H9 (cell line): ENCODE results near the gene PRSS22. TPM values are rescaled to one million over a fixed set of nuclear protein-coding genes. Genes with fewer than 3 reads are reported as not detected.

ENCODE experiments used
- DNase-seq: peaks from one replicate; pipeline ENCODE4 v3.0.0-alpha.2; 2017
- H2AFZ ChIP-seq: one replicate; pipeline ENCODE4 v1.6.1; 2013; ENCODE audit warnings: mild to moderate bottlenecking, low read length, control low read depth, moderate library complexity
- H2AK5ac ChIP-seq: 2 replicates; pipeline ENCODE4 v1.6.1; 2013; ENCODE audit warnings: low read length, control low read depth, mixed read lengths; ENCODE audit not compliant: insufficient read length
- H2BK120ac ChIP-seq: one replicate; pipeline ENCODE4 v1.6.1; 2013; ENCODE audit warnings: low read depth, mild to moderate bottlenecking, low read length, control low read depth, inconsistent platforms; ENCODE audit not compliant: poor library complexity, severe bottlenecking
- H2BK12ac ChIP-seq: 2 replicates; pipeline ENCODE4 v1.6.1; 2013; ENCODE audit warnings: low read length, control low read depth, mixed read lengths, low read depth; ENCODE audit not compliant: insufficient read length
- H2BK15ac ChIP-seq: 2 replicates; pipeline ENCODE4 v1.6.1; 2013; ENCODE audit warnings: low read depth, low read length, control low read depth
- H2BK20ac ChIP-seq: one replicate; pipeline ENCODE4 v1.6.1; 2013; ENCODE audit warnings: low read depth, mild to moderate bottlenecking, low read length, control low read depth, inconsistent platforms; ENCODE audit not compliant: poor library complexity, severe bottlenecking
- H2BK5ac ChIP-seq: 2 replicates; pipeline ENCODE4 v1.6.1; 2013; ENCODE audit warnings: low read length, control low read depth, mixed read lengths; ENCODE audit not compliant: insufficient read length
- H3K14ac ChIP-seq: 2 replicates; pipeline ENCODE4 v1.6.1; 2013; ENCODE audit warnings: low read length, control low read depth; ENCODE audit not compliant: insufficient read depth
- H3K18ac ChIP-seq: 2 replicates; pipeline ENCODE4 v1.6.1; 2013; ENCODE audit warnings: low read depth, mild to moderate bottlenecking, mixed read lengths, low read length, control low read depth; ENCODE audit not compliant: insufficient read length
- H3K23ac ChIP-seq: 2 replicates; pipeline ENCODE4 v1.6.1; 2013; ENCODE audit warnings: low read length, control low read depth, mixed read lengths, low read depth; ENCODE audit not compliant: insufficient read length
- H3K23me2 ChIP-seq: 2 replicates; pipeline ENCODE4 v1.6.1; 2013; ENCODE audit warnings: low read depth, mild to moderate bottlenecking, mixed read lengths, low read length, control low read depth; ENCODE audit not compliant: insufficient read length, poor library complexity, severe bottlenecking
- H3K27ac ChIP-seq: 2 replicates; pipeline ENCODE4 v1.5.1; 2013; ENCODE audit warnings: low read length, control low read depth, mixed read lengths, low read depth; ENCODE audit not compliant: insufficient read length
- H3K27me3 ChIP-seq: 2 replicates; pipeline ENCODE4 v1.6.1; 2013; ENCODE audit warnings: low read length, control low read depth, inconsistent platforms; ENCODE audit not compliant: insufficient read depth
- H3K4ac ChIP-seq: 2 replicates; pipeline ENCODE4 v1.6.1; 2013; ENCODE audit warnings: low read depth, mild to moderate bottlenecking, control low read depth, inconsistent platforms, low read length, moderate library complexity
- H3K4me1 ChIP-seq: 2 replicates; pipeline ENCODE4 v1.6.1; 2013; ENCODE audit warnings: low read length, control low read depth, inconsistent platforms; ENCODE audit not compliant: insufficient read depth
- H3K4me2 ChIP-seq: 2 replicates; pipeline ENCODE4 v1.6.1; 2013; ENCODE audit warnings: low read length, control low read depth, mixed read lengths; ENCODE audit not compliant: insufficient read length, insufficient read depth
- H3K56ac ChIP-seq: 2 replicates; pipeline ENCODE4 v1.6.1; 2013; ENCODE audit warnings: low read depth, mild to moderate bottlenecking, mixed read lengths, low read length, control low read depth; ENCODE audit not compliant: insufficient read length
- H3K79me1 ChIP-seq: 2 replicates; pipeline ENCODE4 v1.6.1; 2013; ENCODE audit warnings: low read depth, mild to moderate bottlenecking, moderate library complexity, low read length, control low read depth, inconsistent platforms; ENCODE audit not compliant: insufficient read depth, poor library complexity, severe bottlenecking
- H3K79me2 ChIP-seq: 2 replicates; pipeline ENCODE4 v1.6.1; 2013; ENCODE audit warnings: low read length, control low read depth, inconsistent platforms; ENCODE audit not compliant: insufficient read depth
- H3K9ac ChIP-seq: 2 replicates; pipeline ENCODE4 v1.6.1; 2013; ENCODE audit warnings: low read length, control low read depth, mixed read lengths; ENCODE audit not compliant: insufficient read length; ENCODE audit errors: extremely low read depth
- H3K9me3 ChIP-seq: one replicate; pipeline ENCODE4 v1.6.1; 2013; ENCODE audit warnings: low read depth, low read length, inconsistent platforms; ENCODE audit not compliant: control insufficient read depth
- H3T11ph ChIP-seq: one replicate; pipeline ENCODE4 v1.6.1; 2013; ENCODE audit warnings: mild to moderate bottlenecking, low read length, control low read depth, inconsistent platforms
- H4K20me1 ChIP-seq: one replicate; pipeline ENCODE4 v1.6.1; 2013; ENCODE audit not compliant: control insufficient read depth, insufficient read length, insufficient read depth
- H4K5ac ChIP-seq: 2 replicates; pipeline ENCODE4 v1.6.1; 2013; ENCODE audit warnings: low read depth, mild to moderate bottlenecking, mixed read lengths, low read length, control low read depth; ENCODE audit not compliant: insufficient read length
- H4K8ac ChIP-seq: replicated peaks from 2 replicates; pipeline ENCODE4 v1.6.1; 2013; ENCODE audit warnings: low read length, control low read depth, mixed read lengths, low read depth; ENCODE audit not compliant: insufficient read length
- H4K91ac ChIP-seq: 2 replicates; pipeline ENCODE4 v1.6.1; 2013; ENCODE audit warnings: low read depth, mild to moderate bottlenecking, moderate library complexity, mixed read lengths, low read length, control low read depth; ENCODE audit not compliant: insufficient read length
- H3K27ac Mint-ChIP-seq, 3 experiments: 2 replicates in 2 of 3; 3 replicates in 1 of 3; pipeline ENCODE4 v1.8.0; 2020 to 2021; ENCODE audit warnings: mixed read lengths in 3 of 3, mild to moderate bottlenecking in 1 of 3, moderate library complexity in 1 of 3
- H3K27me3 Mint-ChIP-seq: 2 replicates; pipeline ENCODE4 v1.8.0; 2021; ENCODE audit warnings: low read depth, mild to moderate bottlenecking, moderate library complexity, mixed read lengths
- H3K36me3 Mint-ChIP-seq, 3 experiments: 2 replicates in 2 of 3; 3 replicates in 1 of 3; pipeline ENCODE4 v1.8.0; 2020 to 2021; ENCODE audit warnings: low read depth in 3 of 3, mixed read lengths in 3 of 3; ENCODE audit not compliant: insufficient read depth in 1 of 3
- H3K4me1 Mint-ChIP-seq, 2 experiments: 2 replicates each; pipeline ENCODE4 v1.8.0; 2020; ENCODE audit warnings: mixed read lengths in 2 of 2
- H3K4me3 Mint-ChIP-seq, 2 experiments: 2 replicates in 1 of 2; 3 replicates in 1 of 2; pipeline ENCODE4 v1.8.0; 2020 to 2021; ENCODE audit warnings: mild to moderate bottlenecking in 2 of 2, mixed read lengths in 2 of 2, moderate library complexity in 1 of 2
- H3K9me3 Mint-ChIP-seq, 2 experiments: 2 replicates in 1 of 2; 3 replicates in 1 of 2; pipeline ENCODE4 v1.8.0; 2020; ENCODE audit warnings: mild to moderate bottlenecking in 2 of 2, mixed read lengths in 2 of 2, moderate library complexity in 1 of 2
- WGBS: extraction: QIAGEN DNeasy Blood & Tissue Kit; methylation state at CpG from one replicate; pipeline ENCODE4 v1.1.7; 2013; ENCODE audit warnings: missing lambda C conversion rate, low lambda C conversion rate, mixed read lengths; ENCODE audit not compliant: insufficient read length; ENCODE audit errors: extremely low coverage; 5-methylcytosine and 5-hydroxymethylcytosine counted together
- total RNA-seq: library from RNA; stranded (reverse); gene quantifications from 2 replicates; pipeline ENCODE4 v1.2.1, GENCODE V29; 2021
- TF ChIP-seq, protein P1 (sequence below): fragments of 200-600 bp; sonication (generic); conservative IDR thresholded peaks from 3 replicates; pipeline ENCODE4 v1.8.0; 2021; ENCODE audit warnings: antibody characterized with exemption, mild to moderate bottlenecking

Gene PRSS22
- total RNA-seq, 1 experiment from 2014 or later = 1.9 TPM

GRCh38 chr16:2874032-2874911 lies 16.3 kb upstream of the PRSS22 start:
- TF ChIP-seq, protein P1, sequence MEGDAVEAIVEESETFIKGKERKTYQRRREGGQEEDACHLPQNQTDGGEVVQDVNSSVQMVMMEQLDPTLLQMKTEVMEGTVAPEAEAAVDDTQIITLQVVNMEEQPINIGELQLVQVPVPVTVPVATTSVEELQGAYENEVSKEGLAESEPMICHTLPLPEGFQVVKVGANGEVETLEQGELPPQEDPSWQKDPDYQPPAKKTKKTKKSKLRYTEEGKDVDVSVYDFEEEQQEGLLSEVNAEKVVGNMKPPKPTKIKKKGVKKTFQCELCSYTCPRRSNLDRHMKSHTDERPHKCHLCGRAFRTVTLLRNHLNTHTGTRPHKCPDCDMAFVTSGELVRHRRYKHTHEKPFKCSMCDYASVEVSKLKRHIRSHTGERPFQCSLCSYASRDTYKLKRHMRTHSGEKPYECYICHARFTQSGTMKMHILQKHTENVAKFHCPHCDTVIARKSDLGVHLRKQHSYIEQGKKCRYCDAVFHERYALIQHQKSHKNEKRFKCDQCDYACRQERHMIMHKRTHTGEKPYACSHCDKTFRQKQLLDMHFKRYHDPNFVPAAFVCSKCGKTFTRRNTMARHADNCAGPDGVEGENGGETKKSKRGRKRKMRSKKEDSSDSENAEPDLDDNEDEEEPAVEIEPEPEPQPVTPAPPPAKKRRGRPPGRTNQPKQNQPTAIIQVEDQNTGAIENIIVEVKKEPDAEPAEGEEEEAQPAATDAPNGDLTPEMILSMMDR = no peak
- Mint-ChIP-seq H3K4me3 (peak overlapping the region in 1 of 2 experiments; percentile 55; a peak in 2 of 5 replicates), H3K4me1 (peaks cover 0 to 7% of the 10 kb centered on the region in 2 experiments; a peak in 2 of 4 replicates), H3K27me3 (peaks cover 42% of the 10 kb centered on the region), H3K36me3 (no peaks in the 10 kb centered on the region), H3K9me3 (no peaks in the 10 kb centered on the region; a peak in 1 of 5 replicates), H3K27ac (no peak overlapping the region; a peak in 2 of 7 replicates)
- no peaks in the 10 kb centered on the region for H3K9me3 ChIP-seq
- no peak overlapping the region for H2AFZ ChIP-seq
- H3K79me1 ChIP-seq = no peaks in the 10 kb centered on the region
- no CpG with 5 or more reads among the region's 21 CpGs for WGBS
- H4K91ac ChIP-seq = no peak overlapping the region
- H3K4me2 ChIP-seq = no peak overlapping the region
- no peak overlapping the region for H3K18ac ChIP-seq
- H3T11ph ChIP-seq = no peak overlapping the region
- no peaks in the 10 kb centered on the region for H4K20me1 ChIP-seq
- no peak overlapping the region for H2AK5ac ChIP-seq
- H3K23me2 ChIP-seq = no peaks in the 10 kb centered on the region
- no peak overlapping the region for H3K27ac ChIP-seq
- no peak overlapping the region for H2BK20ac ChIP-seq
- DNase-seq = no peak
- H4K5ac ChIP-seq = no peak overlapping the region
- H3K79me2 ChIP-seq = no peaks in the 10 kb centered on the region
- H3K27me3 ChIP-seq = no peaks in the 10 kb centered on the region
- H2BK12ac ChIP-seq = no peak overlapping the region
- no peak overlapping the region for H4K8ac ChIP-seq
- no peak overlapping the region for H3K4ac ChIP-seq
- H3K4me1 ChIP-seq = 0 out of 2 replicates have a peak, but pooled peaks cover 1% of the 10 kb centered on the region
- no peak overlapping the region for H3K23ac ChIP-seq
- no peak overlapping the region for H2BK15ac ChIP-seq
- no peak overlapping the region for H3K9ac ChIP-seq
- no peak overlapping the region for H2BK120ac ChIP-seq
- no peak overlapping the region for H2BK5ac ChIP-seq
- H3K14ac ChIP-seq = no peak overlapping the region
- H3K56ac ChIP-seq = no peak overlapping the region
